ENCODE results near the gene NCKAP5.
A peak's percentile ranks its signal among the peaks of the same experiment; 100 is the strongest.

The NCKAP5 gene

GRCh38 chr2:133293544-133294353, 274.5 kb downstream of the NCKAP5 start:
- H3K27ac ChIP-seq (ENCODE audit: low read depth, low read length), result no peak overlapping the region
- no peak overlapping the region for H2BK120ac ChIP-seq (ENCODE audit: low read depth, low read length)
- no peak overlapping the region for H3K4me3 ChIP-seq (ENCODE audit: low read length)
- no peak overlapping the region for H4K5ac ChIP-seq (ENCODE audit: low read length)
- no peaks in the 10 kb centered on the region for H3K4me1 ChIP-seq (ENCODE audit: control insufficient read depth, low read depth, low read length)
- no peak for DNase-seq
- no peaks in the 10 kb centered on the region for H3K36me3 ChIP-seq (ENCODE audit: control insufficient read depth, insufficient read depth, low read length)
- no peaks in the 10 kb centered on the region for H3K27me3 ChIP-seq (ENCODE audit: insufficient read depth, low read length, poor library complexity)
- H3K9ac ChIP-seq (ENCODE audit: low read length), result no peak overlapping the region
- WGBS (ENCODE audit: extremely low coverage, insufficient coverage, low lambda C conversion rate), result no CpG with 5 or more reads among the region's 7 CpGs
- no peaks in the 10 kb centered on the region for H3K79me2 ChIP-seq (ENCODE audit: control insufficient read depth, insufficient read depth, low read length)
- no peaks in the 10 kb centered on the region for H3K79me1 ChIP-seq (ENCODE audit: low read length)
- H3K18ac ChIP-seq (ENCODE audit: low read length), result no peak overlapping the region
- H2BK15ac ChIP-seq (replicated peaks; ENCODE audit: low read depth), result no peak overlapping the region
- no peak overlapping the region for H3K56ac ChIP-seq (ENCODE audit: low read length)
- no peak overlapping the region for H3K23ac ChIP-seq (ENCODE audit: low read length)
- H2BK5ac ChIP-seq (ENCODE audit: low read length), result no peak overlapping the region
- no peak overlapping the region for H4K8ac ChIP-seq (ENCODE audit: low read depth, low read length)
- no peak overlapping the region for H2AK5ac ChIP-seq (ENCODE audit: low read length)
- H3K4me2 ChIP-seq (ENCODE audit: low read length), result no peak overlapping the region
- H3K4ac ChIP-seq (ENCODE audit: low read depth, low read length), result no peak overlapping the region

GRCh38 chr2:133292259-133292658, 276.0 kb downstream of the NCKAP5 start:
- no peak overlapping the region for H2BK120ac ChIP-seq (ENCODE audit: low read depth, low read length)
- H3K4me1 ChIP-seq (ENCODE audit: control insufficient read depth, low read depth, low read length), result no peaks in the 10 kb centered on the region
- H2BK5ac ChIP-seq (ENCODE audit: low read length), result no peak overlapping the region
- no peak for DNase-seq
- H4K8ac ChIP-seq (ENCODE audit: low read depth, low read length), result no peak overlapping the region
- H3K27me3 ChIP-seq (ENCODE audit: insufficient read depth, low read length, poor library complexity), result no peaks in the 10 kb centered on the region
- H3K9ac ChIP-seq (ENCODE audit: low read length), result no peak overlapping the region
- H3K79me2 ChIP-seq (ENCODE audit: control insufficient read depth, insufficient read depth, low read length), result no peaks in the 10 kb centered on the region
- no peak overlapping the region for H3K27ac ChIP-seq (ENCODE audit: low read depth, low read length)
- H3K4me3 ChIP-seq (ENCODE audit: low read length), result no peak overlapping the region
- H3K23ac ChIP-seq (ENCODE audit: low read length), result no peak overlapping the region
- no peaks in the 10 kb centered on the region for H3K79me1 ChIP-seq (ENCODE audit: low read length)
- no peak overlapping the region for H3K18ac ChIP-seq (ENCODE audit: low read length)
- no peak overlapping the region for H3K56ac ChIP-seq (ENCODE audit: low read length)
- no peak overlapping the region for H2AK5ac ChIP-seq (ENCODE audit: low read length)
- no peak overlapping the region for H3K4me2 ChIP-seq (ENCODE audit: low read length)
- no peaks in the 10 kb centered on the region for H3K36me3 ChIP-seq (ENCODE audit: control insufficient read depth, insufficient read depth, low read length)
- no peak overlapping the region for H4K5ac ChIP-seq (ENCODE audit: low read length)
- no CpG with 5 or more reads among the region's 2 CpGs for WGBS (ENCODE audit: extremely low coverage, insufficient coverage, low lambda C conversion rate)
- H3K4ac ChIP-seq (ENCODE audit: low read depth, low read length), result no peak overlapping the region
- no peak overlapping the region for H2BK15ac ChIP-seq (replicated peaks; ENCODE audit: low read depth)

GRCh38 chr2:133287709-133288108, 280.6 kb downstream of the NCKAP5 start:
- H3K4me1 ChIP-seq (ENCODE audit: control insufficient read depth, low read depth, low read length), result no peaks in the 10 kb centered on the region

GRCh38 chr2:133286326-133286922, 281.8 kb downstream of the NCKAP5 start:
- H2BK120ac ChIP-seq (ENCODE audit: low read depth, low read length), result no peak overlapping the region
- no peaks in the 10 kb centered on the region for H3K79me2 ChIP-seq (ENCODE audit: control insufficient read depth, insufficient read depth, low read length)
- no peak overlapping the region for H2BK15ac ChIP-seq (replicated peaks; ENCODE audit: low read depth)
- no CpG with 5 or more reads among the region's 1 CpG for WGBS (ENCODE audit: extremely low coverage, insufficient coverage, low lambda C conversion rate)
- no peak overlapping the region for H3K4me2 ChIP-seq (ENCODE audit: low read length)
- H4K5ac ChIP-seq (ENCODE audit: low read length), result no peak overlapping the region
- H3K36me3 ChIP-seq (ENCODE audit: control insufficient read depth, insufficient read depth, low read length), result no peaks in the 10 kb centered on the region
- no peak overlapping the region for H3K27ac ChIP-seq (ENCODE audit: low read depth, low read length)
- no peaks in the 10 kb centered on the region for H3K27me3 ChIP-seq (ENCODE audit: insufficient read depth, low read length, poor library complexity)
- no peak overlapping the region for H3K9ac ChIP-seq (ENCODE audit: low read length)
- no peak overlapping the region for H2AK5ac ChIP-seq (ENCODE audit: low read length)
- DNase-seq, result peak; percentile 4
- no peaks in the 10 kb centered on the region for H3K4me1 ChIP-seq (ENCODE audit: control insufficient read depth, low read depth, low read length)
- no peak overlapping the region for H4K8ac ChIP-seq (ENCODE audit: low read depth, low read length)
- no peak overlapping the region for H3K4me3 ChIP-seq (ENCODE audit: low read length)
- no peak overlapping the region for H3K56ac ChIP-seq (ENCODE audit: low read length)
- no peaks in the 10 kb centered on the region for H3K79me1 ChIP-seq (ENCODE audit: low read length)
- no peak overlapping the region for H3K23ac ChIP-seq (ENCODE audit: low read length)
- H3K18ac ChIP-seq (ENCODE audit: low read length), result no peak overlapping the region
- H2BK5ac ChIP-seq (ENCODE audit: low read length), result no peak overlapping the region
- no peak overlapping the region for H3K4ac ChIP-seq (ENCODE audit: low read depth, low read length)

More at GRCh38 chr2:133287709-133288108, 280.6 kb downstream of the NCKAP5 start:
- Histone ChIP-seq H3K4me2 (ENCODE audit: low read length) (no peak overlapping the region), H3K36me3 (ENCODE audit: control insufficient read depth, insufficient read depth, low read length) (no peaks in the 10 kb centered on the region), H3K18ac (ENCODE audit: low read length) (no peak overlapping the region), H3K79me2 (ENCODE audit: control insufficient read depth, insufficient read depth, low read length) (no peaks in the 10 kb centered on the region), H2AK5ac (ENCODE audit: low read length) (no peak overlapping the region), H3K23ac (ENCODE audit: low read length) (no peak overlapping the region), H4K8ac (ENCODE audit: low read depth, low read length) (no peak overlapping the region), H3K56ac (ENCODE audit: low read length) (no peak overlapping the region), H3K4me3 (ENCODE audit: low read length) (no peak overlapping the region), H2BK120ac (ENCODE audit: low read depth, low read length) (no peak overlapping the region), H2BK5ac (ENCODE audit: low read length) (no peak overlapping the region), H2BK15ac (replicated peaks; ENCODE audit: low read depth) (no peak overlapping the region), H3K79me1 (ENCODE audit: low read length) (no peaks in the 10 kb centered on the region), H3K9ac (ENCODE audit: low read length) (no peak overlapping the region), H4K5ac (ENCODE audit: low read length) (no peak overlapping the region), H3K27me3 (ENCODE audit: insufficient read depth, low read length, poor library complexity) (no peaks in the 10 kb centered on the region), H3K4ac (ENCODE audit: low read depth, low read length) (no peak overlapping the region), H3K27ac (ENCODE audit: low read depth, low read length) (no peak overlapping the region)
- DNase-seq, result no peak
- WGBS (ENCODE audit: extremely low coverage, insufficient coverage, low lambda C conversion rate), result no CpG with 5 or more reads among the region's 2 CpGs

DNA sequence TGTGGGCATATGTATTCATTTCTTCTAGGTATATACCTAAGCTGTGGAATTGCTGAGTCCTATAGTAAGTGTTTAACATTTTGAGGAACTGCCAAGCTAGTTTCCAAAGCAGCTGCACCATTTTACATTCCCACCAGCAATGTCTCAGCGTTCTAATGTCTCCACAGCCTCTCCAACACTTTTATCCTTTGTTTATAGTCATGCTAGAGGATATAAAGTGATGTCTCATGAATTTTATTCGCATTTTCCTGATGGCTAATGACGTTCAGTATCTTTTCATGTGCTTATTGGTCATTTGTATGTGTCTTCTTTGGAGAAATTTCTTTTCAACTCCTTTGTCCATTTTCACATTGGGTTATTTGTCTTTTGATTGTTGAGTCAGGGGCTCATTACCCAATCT, 295.2 kb downstream of the NCKAP5 start:
- no peaks in the 10 kb centered on the region for H3K27me3 ChIP-seq (ENCODE audit: insufficient read depth, low read length, poor library complexity)
- H3K23ac ChIP-seq (ENCODE audit: low read length), result no peak overlapping the region
- H3K79me2 ChIP-seq (ENCODE audit: control insufficient read depth, insufficient read depth, low read length), result no peaks in the 10 kb centered on the region
- H3K36me3 ChIP-seq (ENCODE audit: control insufficient read depth, insufficient read depth, low read length), result no peaks in the 10 kb centered on the region
- H3K79me1 ChIP-seq (ENCODE audit: low read length), result no peaks in the 10 kb centered on the region
- no peak overlapping the region for H3K4me2 ChIP-seq (ENCODE audit: low read length)
- H3K4me1 ChIP-seq (ENCODE audit: control insufficient read depth, low read depth, low read length), result no peaks in the 10 kb centered on the region
- no peak overlapping the region for H2BK15ac ChIP-seq (replicated peaks; ENCODE audit: low read depth)
- H4K5ac ChIP-seq (ENCODE audit: low read length), result no peak overlapping the region
- no peak overlapping the region for H3K18ac ChIP-seq (ENCODE audit: low read length)
- H3K27ac ChIP-seq (ENCODE audit: low read depth, low read length), result no peak overlapping the region
- no peak overlapping the region for H3K9ac ChIP-seq (ENCODE audit: low read length)
- DNase-seq, result no peak
- no peak overlapping the region for H2AK5ac ChIP-seq (ENCODE audit: low read length)
- H3K56ac ChIP-seq (ENCODE audit: low read length), result no peak overlapping the region
- no peak overlapping the region for H3K4me3 ChIP-seq (ENCODE audit: low read length)
- H2BK120ac ChIP-seq (ENCODE audit: low read depth, low read length), result no peak overlapping the region
- no peak overlapping the region for H4K8ac ChIP-seq (ENCODE audit: low read depth, low read length)
- H2BK5ac ChIP-seq (ENCODE audit: low read length), result no peak overlapping the region
- no CpG with 5 or more reads among the region's 3 CpGs for WGBS (ENCODE audit: extremely low coverage, insufficient coverage, low lambda C conversion rate)
- no peak overlapping the region for H3K4ac ChIP-seq (ENCODE audit: low read depth, low read length)
